MCF 10A (cell line): ENCODE data around the gene MINDY1. TPM values are rescaled to one million over a fixed set of nuclear protein-coding genes. Genes with fewer than 3 reads are reported as not detected.

Experiments used
- BruUV-seq: library from RNA; stranded (reverse); fragments of 400-500 nt; replicated peaks from 2 replicates; lab custom pipeline; 2021; lab: Mats Ljungman, UMichigan
- CTCF ChIA-PET: fragments of 300-600 bp; sonication (Branson Sonifier 250); formaldehyde crosslinking; extraction: SDS; loops from one replicate; lab custom pipeline; 2021; ENCODE audit warnings: antibody characterized with exemption, inconsistent platforms; lab: Yijun Ruan, JAX
- POLR2A ChIA-PET: fragments of 300-600, 350-650 bp; sonication (Branson Sonifier 250); formaldehyde crosslinking; extraction: SDS; loops from one replicate; lab custom pipeline; 2020; ENCODE audit warnings: antibody characterized with exemption, inconsistent platforms; lab: Yijun Ruan, JAX
- DNase-seq: peaks from one replicate; pipeline ENCODE4 v3.0.0-alpha.2; 2018; ENCODE audit not compliant: unreplicated experiment
- H3K27ac Mint-ChIP-seq: one replicate; pipeline ENCODE4 v1.8.0; 2022; ENCODE audit warnings: mild to moderate bottlenecking, low read depth, mixed read lengths; ENCODE audit not compliant: unreplicated experiment
- H3K27me3 Mint-ChIP-seq: one replicate; pipeline ENCODE4 v1.8.0; 2022; ENCODE audit warnings: mixed read lengths; ENCODE audit not compliant: insufficient read depth, unreplicated experiment
- H3K36me3 Mint-ChIP-seq: one replicate; pipeline ENCODE4 v1.8.0; 2022; ENCODE audit warnings: mild to moderate bottlenecking, moderate library complexity, mixed read lengths; ENCODE audit not compliant: insufficient read depth, unreplicated experiment
- H3K4me1 Mint-ChIP-seq: one replicate; pipeline ENCODE4 v1.8.0; 2022; ENCODE audit warnings: mixed read lengths; ENCODE audit not compliant: insufficient read depth, unreplicated experiment
- H3K4me3 Mint-ChIP-seq: one replicate; pipeline ENCODE4 v1.8.0; 2022; ENCODE audit warnings: mild to moderate bottlenecking, moderate library complexity, mixed read lengths; ENCODE audit not compliant: unreplicated experiment
- H3K9me3 Mint-ChIP-seq: one replicate; pipeline ENCODE4 v1.8.0; 2022; ENCODE audit warnings: mixed read lengths; ENCODE audit not compliant: unreplicated experiment
- intact Hi-C: fragments of 100-400 bp; cut with micrococcal nuclease; formaldehyde crosslinking; loops from 2 replicates; pipeline ENCODE4 v1.14.1; 2022
- total RNA-seq: library from RNA; stranded (reverse); gene quantifications from 2 replicates; pipeline ENCODE4 v1.2.3, GENCODE V29; 2022
- TF ChIP-seq, protein P1 (sequence below): fragments of 200-600 bp; IDR thresholded peaks from one replicate; pipeline ENCODE4 v1.8.0; 2022; ENCODE audit warnings: antibody characterized with exemption, mild to moderate bottlenecking; ENCODE audit not compliant: unreplicated experiment

Gene MINDY1
- total RNA-seq, 1 experiment from 2014 or later = 8.9 TPM

DNA sequence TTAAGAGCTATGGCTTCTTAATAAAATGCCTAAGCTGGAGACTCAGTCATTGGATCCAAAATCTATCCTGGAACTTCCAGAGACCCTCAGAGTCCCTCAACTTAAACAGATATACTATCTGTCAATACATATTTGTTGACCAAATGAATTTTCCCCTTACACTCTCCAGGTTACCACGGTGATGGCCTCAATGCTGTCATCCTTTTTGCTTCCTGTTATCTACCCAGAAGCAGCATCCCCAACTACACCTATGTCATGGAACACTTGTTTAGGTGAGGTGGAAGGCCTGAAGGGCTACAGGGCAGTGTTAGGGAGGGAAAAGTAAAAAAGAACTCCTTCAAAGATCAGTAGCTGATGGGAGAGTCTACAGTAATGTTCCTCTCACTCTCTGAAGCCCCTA, 36.5 kb upstream of the MINDY1 start:
- ChIA-PET CTCF (interaction anchor here (0.6 to 4.4 kb wide), 7 partner anchors 11 to 133 kb away, joined by 3 to 22 read pairs (median 3); partner anchors contain the start of gene TMOD4), POLR2A (interaction anchor here (0.6 to 9.7 kb wide), 3 partner anchors 16 to 80 kb away, joined by 3 to 90 read pairs (median 3); partner anchors contain the start of genes CDC42SE1 and MLLT11)
- no peak overlapping the region for H3K27ac Mint-ChIP-seq

DNA sequence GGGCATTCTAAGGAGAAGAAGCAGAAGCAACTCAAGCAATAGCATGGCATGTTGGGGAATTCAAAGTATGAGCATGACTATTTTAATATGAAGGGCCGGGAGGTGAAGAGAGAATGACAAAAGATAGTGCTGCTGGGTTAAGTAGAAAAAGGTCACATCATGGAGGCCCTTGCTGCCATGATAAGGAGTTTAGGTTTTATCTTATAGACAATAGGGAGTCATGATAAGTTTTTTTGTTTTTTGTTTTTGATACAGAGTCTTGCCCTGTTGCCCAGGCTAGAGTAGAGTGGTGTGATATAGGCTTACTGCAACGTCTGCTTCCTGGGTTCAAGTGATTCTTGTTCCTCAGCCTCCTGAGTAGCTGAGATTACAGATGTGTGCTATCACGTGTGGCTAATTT, 32.8 kb upstream of the MINDY1 start:
- intact Hi-C loops = no loop called here
- no TSS peak for BruUV-seq
- Mint-ChIP-seq H3K36me3 (peaks cover 3% of the 10 kb centered on the region), H3K4me3 (no peak overlapping the region), H3K9me3 (no peaks in the 10 kb centered on the region), H3K4me1 (no peaks in the 10 kb centered on the region), H3K27ac (no peak overlapping the region), H3K27me3 (no peaks in the 10 kb centered on the region)
- no peak for DNase-seq
- CTCF ChIA-PET = interaction anchor here (0.9 to 5.5 kb wide), 3 partner anchors 9 to 45 kb away, joined by 3 to 29 read pairs (median 3); no protein-coding TSS in a partner anchor
- POLR2A ChIA-PET = no interaction called here
- TF ChIP-seq, protein P1, sequence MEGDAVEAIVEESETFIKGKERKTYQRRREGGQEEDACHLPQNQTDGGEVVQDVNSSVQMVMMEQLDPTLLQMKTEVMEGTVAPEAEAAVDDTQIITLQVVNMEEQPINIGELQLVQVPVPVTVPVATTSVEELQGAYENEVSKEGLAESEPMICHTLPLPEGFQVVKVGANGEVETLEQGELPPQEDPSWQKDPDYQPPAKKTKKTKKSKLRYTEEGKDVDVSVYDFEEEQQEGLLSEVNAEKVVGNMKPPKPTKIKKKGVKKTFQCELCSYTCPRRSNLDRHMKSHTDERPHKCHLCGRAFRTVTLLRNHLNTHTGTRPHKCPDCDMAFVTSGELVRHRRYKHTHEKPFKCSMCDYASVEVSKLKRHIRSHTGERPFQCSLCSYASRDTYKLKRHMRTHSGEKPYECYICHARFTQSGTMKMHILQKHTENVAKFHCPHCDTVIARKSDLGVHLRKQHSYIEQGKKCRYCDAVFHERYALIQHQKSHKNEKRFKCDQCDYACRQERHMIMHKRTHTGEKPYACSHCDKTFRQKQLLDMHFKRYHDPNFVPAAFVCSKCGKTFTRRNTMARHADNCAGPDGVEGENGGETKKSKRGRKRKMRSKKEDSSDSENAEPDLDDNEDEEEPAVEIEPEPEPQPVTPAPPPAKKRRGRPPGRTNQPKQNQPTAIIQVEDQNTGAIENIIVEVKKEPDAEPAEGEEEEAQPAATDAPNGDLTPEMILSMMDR = no peak

More for the DNA sequence above, 36.5 kb upstream of the MINDY1 start:
- H3K36me3 Mint-ChIP-seq = peaks cover 13% of the 10 kb centered on the region
- intact Hi-C loops = no loop called here
- no peaks in the 10 kb centered on the region for H3K27me3 Mint-ChIP-seq
- no TSS peak for BruUV-seq
- H3K4me3 Mint-ChIP-seq = no peak overlapping the region
- DNase-seq = no peak
- TF ChIP-seq, protein P1 = no peak
- peaks cover 5% of the 10 kb centered on the region for H3K4me1 Mint-ChIP-seq
- no peaks in the 10 kb centered on the region for H3K9me3 Mint-ChIP-seq

DNA sequence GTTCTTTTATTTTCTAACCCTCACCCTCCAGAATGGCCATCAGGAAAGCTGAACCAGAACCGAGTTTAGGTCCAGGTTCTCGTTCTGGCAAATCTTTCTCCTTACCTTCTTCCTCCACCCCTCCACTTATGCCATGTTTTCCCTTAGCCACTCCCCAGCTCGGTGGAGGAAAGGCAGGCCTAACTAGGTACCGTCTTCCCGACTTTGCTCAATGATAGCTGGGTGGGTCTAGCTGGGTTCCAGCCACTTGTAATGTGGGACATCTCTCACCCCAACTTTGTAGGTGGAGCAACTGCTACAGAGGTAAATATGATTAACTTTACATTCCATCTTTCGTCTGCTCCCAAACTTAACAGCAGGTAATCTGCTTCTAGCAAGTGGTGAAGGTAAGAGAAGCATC, 30.3 kb upstream of the MINDY1 start:
- Mint-ChIP-seq H3K27ac (no peak overlapping the region), H3K4me1 (peaks cover 5% of the 10 kb centered on the region), H3K9me3 (no peaks in the 10 kb centered on the region), H3K27me3 (no peaks in the 10 kb centered on the region), H3K36me3 (peaks cover 23% of the 10 kb centered on the region), H3K4me3 (no peak overlapping the region)
- TF ChIP-seq, protein P1 = no peak
- CTCF ChIA-PET = interaction anchor here (0.5 to 5.5 kb wide), 4 partner anchors 11 to 231 kb away, joined by 3 to 29 read pairs (median 4); partner anchors contain the start of gene C1orf56
- BruUV-seq = no TSS peak
- intact Hi-C loops = no loop called here
- no peak for DNase-seq
- POLR2A ChIA-PET = interaction anchor here (0.5 to 1.7 kb wide), 4 partner anchors 11 to 129 kb away, joined by 3 to 9 read pairs (median 4); partner anchors contain the start of genes C1orf56, CDC42SE1 and SCNM1

DNA sequence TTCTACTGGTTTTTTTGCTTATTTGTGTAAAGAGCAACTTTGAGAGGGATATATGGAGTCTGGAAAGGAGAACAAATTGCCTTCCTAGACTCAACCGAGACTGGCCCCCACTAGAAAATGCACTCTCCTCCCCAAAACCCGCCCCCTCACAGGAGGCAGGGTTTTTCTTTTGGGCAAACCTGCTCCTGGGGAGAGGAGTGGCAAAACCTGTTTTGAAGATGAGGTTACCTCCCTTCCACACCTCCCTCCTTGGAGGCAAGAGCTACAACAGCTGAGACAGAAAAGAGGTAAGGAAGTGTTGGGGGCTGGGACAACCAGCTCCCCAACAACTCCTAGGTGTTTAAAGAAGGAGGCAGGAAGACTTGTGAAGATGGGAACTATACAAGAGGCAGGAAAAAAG, 29.7 kb upstream of the MINDY1 start, which contains the start of gene BNIPL:
Gene BNIPL, plus strand, starts transcription at position 231 of the 400 bp plus-strand sequence. Its CDS starts 140 bp downstream, at position 371.
- Mint-ChIP-seq H3K36me3 (peaks cover 30% of the 10 kb centered on the region), H3K27ac (no peak within 1 kb of the TSS), H3K27me3 (no peaks in the 10 kb centered on the region), H3K4me3 (no peak within 1 kb of the TSS), H3K9me3 (no peaks in the 10 kb centered on the region), H3K4me1 (peaks cover 5% of the 10 kb centered on the region)
- intact Hi-C loops = no loop called here
- DNase-seq = no peak
- TF ChIP-seq, protein P1 = no peak
- no TSS peak for BruUV-seq
- ChIA-PET CTCF (interaction anchor here (0.8 to 5.5 kb wide), 3 partner anchors 11 to 64 kb away, joined by 3 to 29 read pairs (median 5); partner anchors contain the start of gene MINDY1), POLR2A (interaction anchor here (0.6 to 1.3 kb wide), 3 partner anchors 17 to 22 kb away, joined by 3 to 5 read pairs (median 5); partner anchors contain the start of gene CDC42SE1)
